Astrocyte of the hippocampus (primary cell): ENCODE measurements around the gene FBLN5.
"Not testable (repeated sequence)": the region's sequence is repeated elsewhere in the genome, so short reads cannot be mapped to it uniquely, and the experiment has no call there.

Experiments
- DNase-seq: peaks from one replicate; pipeline ENCODE4 v3.0.0; 2011; ENCODE audit warnings: low read depth, low spot score

FBLN5 gene

GRCh38 chr14:91862417-91862816 lies 85.1 kb downstream of the FBLN5 start:
- no peak for DNase-seq

- no peak for DNase-seq
Measured at GRCh38 chr14:91861091-91861490, 86.4 kb downstream of the FBLN5 start.

- no peak for DNase-seq
Measured at GRCh38 chr14:91860238-91860637, 87.3 kb downstream of the FBLN5 start.

DNA sequence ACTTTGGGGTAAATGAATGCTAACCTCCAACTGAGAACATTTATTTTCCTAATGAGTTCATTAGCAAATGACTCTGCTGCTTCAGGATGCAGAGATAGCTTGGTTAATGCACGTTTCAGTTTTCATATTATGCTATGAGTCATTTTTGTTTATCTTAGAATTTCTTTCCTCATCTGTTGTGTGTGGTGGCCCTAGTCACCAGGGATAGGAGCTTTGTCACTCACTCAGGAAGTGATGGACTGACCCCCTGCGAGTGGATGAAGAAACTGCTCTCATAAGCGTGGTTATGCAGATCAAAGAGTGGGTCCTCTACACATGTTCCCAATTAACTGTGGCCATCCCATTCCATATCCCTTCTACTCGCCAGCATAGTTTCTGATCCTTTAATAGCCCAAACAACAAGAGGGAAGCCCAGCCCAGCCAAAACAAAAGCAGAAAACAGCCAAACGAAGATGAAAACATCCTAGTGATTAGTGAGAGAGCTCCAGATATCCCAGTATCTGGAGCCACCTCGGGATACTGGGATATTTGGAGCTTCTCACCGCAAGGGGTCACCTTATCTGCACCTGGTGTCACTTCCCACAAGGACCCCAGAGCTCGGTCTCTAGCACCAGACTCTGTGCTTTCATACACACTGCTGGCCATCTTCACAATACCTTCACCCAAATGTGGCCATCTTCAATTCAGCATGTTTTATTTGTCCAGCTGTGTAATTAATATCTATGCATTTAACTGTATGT lies 88.8 kb downstream of the FBLN5 start:
- DNase-seq: peak; percentile 17

GRCh38 chr14:91857614-91858013 lies 89.9 kb downstream of the FBLN5 start:
- no peak for DNase-seq

DNA sequence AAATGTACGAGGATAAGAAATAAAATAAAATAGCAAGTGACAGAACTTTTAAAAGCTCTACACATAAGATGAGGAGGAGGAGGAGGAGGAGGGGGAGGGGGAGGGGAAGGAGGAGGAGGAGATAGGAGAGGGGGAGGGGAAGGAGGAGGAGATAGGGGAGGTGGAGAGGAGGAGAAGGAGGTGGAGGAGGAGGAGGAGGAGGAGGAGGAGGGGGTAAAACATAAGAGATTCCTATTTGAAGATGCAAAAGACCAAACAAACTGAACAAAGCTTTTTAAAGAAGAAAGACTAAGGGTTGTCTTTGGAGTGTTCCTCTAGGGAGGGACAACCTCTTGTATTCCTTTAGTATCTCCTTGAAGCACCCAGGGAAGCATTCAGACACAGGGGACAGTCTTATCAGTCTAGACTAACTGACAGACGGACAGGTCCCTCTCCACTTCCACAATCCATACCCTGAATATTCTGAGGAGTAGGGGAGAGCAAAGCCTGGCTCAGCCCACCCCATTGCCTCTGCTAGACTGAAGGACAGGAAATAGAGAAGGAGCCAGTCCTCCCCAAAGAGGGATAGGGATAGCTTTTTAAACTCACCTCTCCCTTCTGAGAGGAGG lies 93.1 kb downstream of the FBLN5 start:
- no peak for DNase-seq

- no peak for DNase-seq
Measured at GRCh38 chr14:91851563-91851962, 95.9 kb downstream of the FBLN5 start.

DNA sequence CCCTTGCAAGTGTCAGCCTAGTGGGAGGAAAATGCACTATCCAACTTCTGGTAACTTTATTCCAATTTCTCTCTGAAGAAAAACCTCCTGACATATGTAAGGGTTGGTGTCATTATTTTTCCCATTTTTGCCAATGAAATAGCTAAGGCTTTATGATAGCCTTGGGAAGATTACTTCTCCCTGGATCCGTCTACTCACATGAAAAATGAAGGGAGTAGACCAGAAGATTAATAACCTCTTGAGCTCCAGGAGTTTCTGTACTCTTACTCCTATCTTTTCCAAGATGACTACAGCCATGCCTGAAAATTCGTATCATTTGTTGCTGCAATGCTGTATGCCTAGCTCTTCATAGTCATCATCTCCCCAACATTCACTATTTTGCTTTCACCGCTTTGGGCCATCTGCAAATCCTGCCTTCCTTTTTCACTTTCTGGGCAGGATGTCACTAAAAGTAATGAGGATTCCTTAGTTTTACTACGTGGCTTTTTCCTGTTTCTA lies 98.9 kb downstream of the FBLN5 start:
- DNase-seq: no peak

DNA sequence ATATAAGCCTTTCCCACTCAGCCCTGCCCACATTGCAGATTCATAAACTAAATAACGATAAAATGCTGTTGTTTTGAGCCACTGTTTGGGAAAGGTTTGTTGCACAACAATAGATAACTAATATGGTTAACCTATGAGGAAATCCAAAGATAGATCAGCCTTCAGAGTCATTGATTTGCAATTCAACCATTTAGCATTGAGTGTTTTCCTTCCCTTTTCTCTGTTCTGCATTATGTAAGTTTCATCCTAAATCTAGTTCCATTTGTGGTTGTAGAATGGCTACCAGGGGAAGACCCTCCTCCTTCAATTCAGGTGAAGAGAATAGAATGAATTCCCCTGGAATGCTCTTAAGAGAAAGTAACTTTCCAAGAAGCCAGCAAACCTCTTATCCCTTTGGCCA lies 99.8 kb downstream of the FBLN5 start:
- DNase-seq: no peak

DNA sequence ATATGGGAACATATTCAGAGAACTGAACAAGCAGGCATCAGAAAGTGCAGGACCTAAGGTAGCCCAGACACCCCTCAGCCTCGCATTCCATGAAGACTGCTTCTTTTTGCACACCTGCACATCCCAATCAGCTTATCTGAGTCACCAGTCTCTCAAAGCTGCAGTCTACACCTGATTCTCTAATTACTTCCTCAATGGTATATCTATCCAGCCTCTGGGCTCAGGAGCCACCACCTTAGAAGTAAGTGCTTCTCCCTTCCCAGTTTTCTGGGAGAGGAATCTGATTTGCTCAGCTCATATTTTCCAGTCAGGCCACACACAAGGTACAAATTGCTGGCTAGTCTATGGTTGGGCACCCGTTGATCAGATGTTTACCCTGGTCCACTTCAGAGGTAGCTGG lies 101.8 kb downstream of the FBLN5 start:
- DNase-seq: no peak

- DNase-seq: not testable (repeated sequence)
Measured at GRCh38 chr14:91845056-91845455, 102.4 kb downstream of the FBLN5 start.

DNA sequence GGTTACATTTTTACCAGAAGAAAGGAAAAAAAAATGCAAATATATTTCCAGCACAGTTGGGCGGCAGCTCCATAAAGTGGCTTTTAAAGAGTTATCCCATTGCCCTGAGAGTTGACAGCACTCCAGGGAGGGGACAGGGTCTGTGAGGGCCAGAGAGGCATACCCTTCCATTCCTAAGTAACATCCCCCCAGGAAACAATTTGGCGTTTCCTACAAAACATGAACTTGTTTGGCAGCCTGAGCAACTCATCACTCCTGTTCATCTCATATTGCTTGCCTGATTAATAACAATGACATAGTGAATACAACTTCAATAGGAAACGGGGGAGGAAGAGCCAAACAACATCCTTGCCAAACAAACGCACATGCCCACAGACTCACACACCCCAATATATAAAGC lies 103.5 kb downstream of the FBLN5 start:
- no peak for DNase-seq

DNA sequence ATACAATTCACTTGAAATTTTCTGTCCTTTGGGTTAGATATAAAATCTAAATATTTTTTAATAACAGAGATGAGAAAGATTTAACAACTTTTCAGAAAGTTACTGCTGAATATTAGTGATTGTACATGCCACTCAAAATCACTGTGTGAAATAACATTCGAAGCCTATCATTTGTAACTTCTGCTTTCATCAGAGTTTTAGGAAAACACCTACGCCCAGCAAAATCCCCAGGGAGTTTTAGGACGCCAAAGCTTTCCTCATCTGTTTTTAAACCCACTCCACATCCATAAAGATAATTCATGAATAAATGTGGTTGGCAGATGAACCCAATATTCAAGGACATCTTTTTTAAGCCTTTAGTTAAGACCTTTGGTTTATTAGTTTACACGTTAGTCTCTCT lies 104.1 kb downstream of the FBLN5 start:
- DNase-seq: no peak

GRCh38 chr14:91841065-91841464 lies 106.4 kb downstream of the FBLN5 start:
- no peak for DNase-seq

DNA sequence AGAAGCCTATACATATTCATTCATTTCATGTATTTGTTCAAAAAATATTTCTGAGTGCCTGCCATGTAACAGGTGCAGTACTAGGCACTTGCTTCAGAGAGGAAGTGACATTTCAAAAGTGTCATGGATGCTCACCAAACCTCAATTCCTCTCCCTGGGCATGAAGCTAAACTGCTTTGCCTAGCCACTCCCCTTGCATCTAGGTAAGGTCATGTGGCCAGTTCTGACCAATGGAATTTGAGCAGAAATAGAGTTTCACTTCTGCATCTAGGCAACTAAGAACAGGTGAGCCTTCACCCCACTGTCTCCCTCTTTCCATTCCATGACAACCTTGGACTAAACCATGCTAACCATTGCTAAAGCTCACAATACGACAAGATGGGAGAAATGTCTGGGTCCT lies 107.7 kb downstream of the FBLN5 start:
- DNase-seq: no peak

DNA sequence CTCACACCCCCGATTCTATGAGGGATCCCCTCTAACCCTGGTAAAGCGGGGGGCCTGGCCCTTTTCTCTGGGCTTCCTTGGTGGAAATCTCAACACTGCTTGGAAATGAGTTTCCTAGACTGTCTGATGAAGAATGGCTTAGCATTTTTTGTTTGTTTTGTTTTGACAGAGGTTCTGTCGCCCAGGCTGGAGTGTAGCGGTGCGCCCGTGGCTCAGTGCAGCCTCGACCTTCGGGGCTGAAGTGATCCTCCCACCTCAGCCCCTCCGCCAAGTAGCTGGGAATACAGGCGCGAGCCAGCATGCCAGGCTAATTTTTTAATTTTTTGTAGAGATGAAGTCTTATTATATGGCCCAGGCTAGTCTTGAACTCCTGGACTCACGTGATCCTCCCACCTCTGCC lies 110.4 kb downstream of the FBLN5 start:
- no peak for DNase-seq

- DNase-seq: peak; percentile 75
Measured at GRCh38 chr14:91835920-91836843, 111.3 kb downstream of the FBLN5 start.

GRCh38 chr14:91835197-91835919 lies 112.1 kb downstream of the FBLN5 start:
- DNase-seq: no peak

- DNase-seq: no peak
Measured at GRCh38 chr14:91834571-91834970, 112.9 kb downstream of the FBLN5 start.

DNA sequence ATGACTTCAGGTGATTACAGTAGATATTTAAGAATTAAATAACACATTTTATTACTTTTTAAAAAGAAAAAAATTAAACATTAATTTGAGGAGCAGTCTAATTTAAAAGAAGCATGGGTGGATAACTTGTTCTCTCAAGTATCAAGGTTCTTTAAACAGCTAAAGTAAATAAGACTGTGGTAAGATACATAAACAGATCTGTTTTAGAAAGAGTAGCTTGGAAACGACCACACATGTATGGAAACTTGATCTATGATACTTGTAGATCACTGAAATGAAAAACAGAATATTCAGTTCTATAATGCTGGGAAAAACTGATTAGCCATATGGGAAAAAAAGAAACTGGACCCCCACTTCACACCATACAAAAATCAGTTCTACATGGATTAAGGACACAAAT lies 116.2 kb downstream of the FBLN5 start:
- no peak for DNase-seq

DNA sequence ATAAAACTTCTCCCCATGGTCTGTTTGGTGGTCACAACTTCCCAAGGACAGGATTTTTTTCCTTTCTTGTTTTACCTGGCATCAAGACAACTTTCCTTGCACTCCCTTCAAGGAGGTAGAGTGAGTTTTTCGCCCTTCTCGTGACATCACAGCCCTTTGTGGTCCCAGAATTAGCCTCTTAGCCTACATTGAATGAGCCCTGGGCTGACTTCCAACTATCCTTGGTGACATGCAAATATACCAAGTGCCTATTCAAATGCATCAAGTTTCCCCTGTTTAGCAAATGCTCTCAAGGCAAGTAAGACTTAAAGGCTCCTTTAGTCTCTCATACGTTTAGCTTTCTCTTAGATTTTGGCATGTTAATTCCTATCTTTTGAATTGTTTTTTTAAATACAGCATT lies 116.7 kb downstream of the FBLN5 start:
- DNase-seq: peak; percentile 85

GRCh38 chr14:91829511-91829910 lies 118.0 kb downstream of the FBLN5 start:
- DNase-seq: no peak
